ENCODE results near the gene DUOX1.

DUOX1 gene

DNA sequence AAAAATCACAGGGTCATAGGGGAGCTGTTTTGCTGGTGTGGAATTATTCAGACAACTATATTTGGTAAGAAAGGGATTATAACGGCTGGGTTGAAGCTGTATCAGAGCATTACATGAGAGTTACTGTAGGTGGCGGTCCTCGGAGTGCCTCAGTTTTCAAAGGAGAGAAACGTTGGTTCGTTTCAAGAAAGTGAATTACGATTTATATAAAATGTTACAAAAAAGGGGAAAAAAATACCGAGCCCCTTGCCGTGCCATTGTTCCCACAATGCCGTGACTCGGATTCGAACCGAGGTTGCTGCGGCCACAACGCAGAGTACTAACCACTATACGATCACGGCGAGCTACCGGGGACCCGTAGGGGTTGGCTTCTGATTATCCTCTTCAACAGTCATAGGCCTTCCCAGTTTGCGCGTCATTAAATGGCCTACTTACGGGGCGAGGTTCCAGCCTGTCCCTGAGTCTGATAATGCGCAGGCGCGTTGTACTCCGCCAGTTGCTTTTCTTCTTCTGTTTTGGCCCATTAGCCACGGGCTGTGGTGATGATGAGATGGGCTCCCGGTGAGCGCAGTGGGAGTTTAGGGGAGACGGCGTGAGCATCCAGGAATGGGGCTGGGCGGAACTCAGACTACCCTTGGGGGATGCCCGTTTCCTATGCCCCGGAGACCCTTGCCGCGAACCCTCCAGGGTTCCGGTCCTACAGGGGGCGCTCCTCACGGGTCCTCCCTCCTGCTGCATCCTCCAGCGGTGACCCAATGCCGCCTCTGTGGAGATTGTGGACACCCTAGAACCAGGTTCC lies 68.7 kb downstream of the DUOX1 start:
- peak overlapping the region; percentile 84 for H3K4me3 ChIP-seq (ENCODE audit: low read length, poor library complexity, severe bottlenecking)
- H3K9me3 ChIP-seq (ENCODE audit: insufficient read depth, low read depth, low read length): no peaks in the 10 kb centered on the region
- H3K36me3 ChIP-seq (ENCODE audit: insufficient read depth, low read length): no peaks in the 10 kb centered on the region
- H3K9ac ChIP-seq (ENCODE audit: low read depth, low read length, poor library complexity, severe bottlenecking): peak overlapping the region; percentile 92
- H3F3A ChIP-seq (ENCODE audit: low read depth): no peaks in the 10 kb centered on the region
- TF ChIP-seq, protein P1, sequence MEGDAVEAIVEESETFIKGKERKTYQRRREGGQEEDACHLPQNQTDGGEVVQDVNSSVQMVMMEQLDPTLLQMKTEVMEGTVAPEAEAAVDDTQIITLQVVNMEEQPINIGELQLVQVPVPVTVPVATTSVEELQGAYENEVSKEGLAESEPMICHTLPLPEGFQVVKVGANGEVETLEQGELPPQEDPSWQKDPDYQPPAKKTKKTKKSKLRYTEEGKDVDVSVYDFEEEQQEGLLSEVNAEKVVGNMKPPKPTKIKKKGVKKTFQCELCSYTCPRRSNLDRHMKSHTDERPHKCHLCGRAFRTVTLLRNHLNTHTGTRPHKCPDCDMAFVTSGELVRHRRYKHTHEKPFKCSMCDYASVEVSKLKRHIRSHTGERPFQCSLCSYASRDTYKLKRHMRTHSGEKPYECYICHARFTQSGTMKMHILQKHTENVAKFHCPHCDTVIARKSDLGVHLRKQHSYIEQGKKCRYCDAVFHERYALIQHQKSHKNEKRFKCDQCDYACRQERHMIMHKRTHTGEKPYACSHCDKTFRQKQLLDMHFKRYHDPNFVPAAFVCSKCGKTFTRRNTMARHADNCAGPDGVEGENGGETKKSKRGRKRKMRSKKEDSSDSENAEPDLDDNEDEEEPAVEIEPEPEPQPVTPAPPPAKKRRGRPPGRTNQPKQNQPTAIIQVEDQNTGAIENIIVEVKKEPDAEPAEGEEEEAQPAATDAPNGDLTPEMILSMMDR (conservative IDR thresholded peaks at IDR 0.05; ENCODE audit: low read length): peak; percentile 77
- no peak for TF ChIP-seq EZH2phosphoT487 (IDR thresholded peaks at IDR 0.05; ENCODE audit: borderline replicate concordance)
- no peaks in the 10 kb centered on the region for H3K79me2 ChIP-seq (ENCODE audit: insufficient read depth, low read length)
- H2AFZ ChIP-seq (ENCODE audit: low read length): peak overlapping the region; percentile 82
- H3K27me3 ChIP-seq (ENCODE audit: insufficient read depth, low read length, poor library complexity, severe bottlenecking): no peaks in the 10 kb centered on the region
- no peaks in the 10 kb centered on the region for H3K9me2 ChIP-seq (replicated peaks; ENCODE audit: low read depth, low read length)
- H3K4me1 ChIP-seq (ENCODE audit: insufficient read depth, low read length, poor library complexity, severe bottlenecking): peaks cover 17% of the 10 kb centered on the region
- no peaks in the 10 kb centered on the region for H4K20me1 ChIP-seq (ENCODE audit: insufficient read depth, low read length, poor library complexity, severe bottlenecking)
- H3K4me2 ChIP-seq (ENCODE audit: low read depth, low read length, poor library complexity, severe bottlenecking): peak overlapping the region; percentile 70

DNA sequence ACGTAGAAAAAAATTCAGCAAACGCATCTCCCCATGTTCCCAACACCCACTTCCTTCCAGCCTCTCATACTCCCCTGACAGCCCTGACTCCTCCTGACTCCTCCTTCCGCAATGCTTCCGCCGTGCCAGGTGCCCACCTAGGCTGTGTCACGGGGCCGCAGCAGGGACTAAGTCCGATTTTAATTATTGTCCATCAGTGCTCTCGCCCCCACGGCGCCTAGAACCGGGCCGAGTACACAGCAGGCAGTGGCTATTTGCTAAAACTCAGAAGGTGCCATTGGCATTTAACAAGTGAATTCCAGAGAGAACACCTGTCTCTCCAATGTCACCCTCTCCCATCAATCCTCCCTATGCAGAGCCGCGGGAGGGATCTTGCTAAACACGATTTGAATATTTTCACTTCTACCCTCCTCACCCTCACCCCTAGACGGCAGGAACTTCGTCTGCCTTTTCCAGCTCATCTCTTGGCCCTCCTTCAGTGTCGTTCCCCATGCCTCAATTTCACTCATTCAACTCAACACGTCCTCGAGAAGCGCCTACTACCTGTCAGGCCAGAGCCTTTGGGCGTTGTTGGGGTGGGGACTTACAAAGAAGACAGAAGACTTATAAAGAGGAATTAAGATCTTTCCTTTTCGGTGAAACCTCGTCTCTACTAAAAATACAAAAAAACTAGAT lies 69.5 kb downstream of the DUOX1 start:
- H3K4me2 ChIP-seq (ENCODE audit: low read depth, low read length, poor library complexity, severe bottlenecking): peak overlapping the region; percentile 70
- H3K79me2 ChIP-seq (ENCODE audit: insufficient read depth, low read length): no peaks in the 10 kb centered on the region
- peaks cover 17% of the 10 kb centered on the region for H3K4me1 ChIP-seq (ENCODE audit: insufficient read depth, low read length, poor library complexity, severe bottlenecking)
- H3K36me3 ChIP-seq (ENCODE audit: insufficient read depth, low read length): no peaks in the 10 kb centered on the region
- H3K4me3 ChIP-seq (ENCODE audit: low read length, poor library complexity, severe bottlenecking): peak overlapping the region; percentile 84
- H2AFZ ChIP-seq (ENCODE audit: low read length): peak overlapping the region; percentile 62
- H3K9ac ChIP-seq (ENCODE audit: low read depth, low read length, poor library complexity, severe bottlenecking): peak overlapping the region; percentile 92
- H3K9me2 ChIP-seq (replicated peaks; ENCODE audit: low read depth, low read length): no peaks in the 10 kb centered on the region
- H3F3A ChIP-seq (ENCODE audit: low read depth): no peaks in the 10 kb centered on the region
- H3K27me3 ChIP-seq (ENCODE audit: insufficient read depth, low read length, poor library complexity, severe bottlenecking): no peaks in the 10 kb centered on the region
- no peaks in the 10 kb centered on the region for H3K9me3 ChIP-seq (ENCODE audit: insufficient read depth, low read depth, low read length)
- TF ChIP-seq EZH2phosphoT487 (IDR thresholded peaks at IDR 0.05; ENCODE audit: borderline replicate concordance): no peak
- TF ChIP-seq, protein P1 (conservative IDR thresholded peaks at IDR 0.05; ENCODE audit: low read length): peak; percentile 10; the same call in 1 of the 2 replicates
- H4K20me1 ChIP-seq (ENCODE audit: insufficient read depth, low read length, poor library complexity, severe bottlenecking): no peaks in the 10 kb centered on the region

DNA sequence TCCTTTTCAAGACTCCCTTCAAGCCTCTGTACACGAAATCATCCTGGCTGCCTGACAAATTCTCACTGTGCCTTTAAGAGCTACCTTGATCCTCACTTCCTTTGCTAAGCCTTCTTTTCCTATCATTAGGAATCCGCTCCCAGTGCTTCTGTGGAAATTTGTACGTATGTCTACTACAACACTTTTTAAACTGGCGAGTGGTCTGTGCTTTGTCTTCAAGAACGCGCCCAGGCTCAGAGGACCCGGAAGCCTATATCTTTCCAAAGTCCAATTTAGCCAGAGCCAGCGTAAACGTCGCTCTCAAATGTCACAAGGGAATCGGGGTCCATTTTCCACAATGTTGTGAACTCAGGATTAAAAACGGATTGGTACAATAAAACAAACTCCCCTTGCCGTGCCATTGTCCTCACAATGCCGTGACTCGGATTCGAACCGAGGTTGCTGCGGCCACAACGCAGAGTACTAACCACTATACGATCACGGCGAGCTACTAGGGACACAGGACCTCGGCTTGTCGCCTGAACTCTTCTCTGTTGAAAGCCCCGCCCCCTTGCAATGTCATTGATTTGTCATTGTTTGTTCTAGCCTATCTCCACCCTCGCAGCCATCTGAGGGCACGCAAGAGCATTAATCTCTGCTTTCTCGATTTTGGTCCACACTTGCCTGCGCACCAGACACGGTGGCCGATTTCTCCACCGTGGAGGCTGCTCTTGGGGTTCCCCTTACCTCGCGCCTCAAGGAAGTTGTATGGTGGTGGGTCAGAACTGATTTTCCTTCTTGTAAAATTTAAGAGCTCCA lies 70.4 kb downstream of the DUOX1 start:
- H3K9me3 ChIP-seq (ENCODE audit: insufficient read depth, low read depth, low read length): no peaks in the 10 kb centered on the region

More for the DNA sequence above, 70.4 kb downstream of the DUOX1 start:
- peak overlapping the region; percentile 84 for H3K4me3 ChIP-seq (ENCODE audit: low read length, poor library complexity, severe bottlenecking)
- H3F3A ChIP-seq (ENCODE audit: low read depth): no peaks in the 10 kb centered on the region
- H3K27me3 ChIP-seq (ENCODE audit: insufficient read depth, low read length, poor library complexity, severe bottlenecking): no peaks in the 10 kb centered on the region
- H3K79me2 ChIP-seq (ENCODE audit: insufficient read depth, low read length): no peaks in the 10 kb centered on the region
- no peaks in the 10 kb centered on the region for H3K9me2 ChIP-seq (replicated peaks; ENCODE audit: low read depth, low read length)
- TF ChIP-seq EZH2phosphoT487 (IDR thresholded peaks at IDR 0.05; ENCODE audit: borderline replicate concordance): no peak
- TF ChIP-seq, protein P1 (conservative IDR thresholded peaks at IDR 0.05; ENCODE audit: low read length): no peak
- H4K20me1 ChIP-seq (ENCODE audit: insufficient read depth, low read length, poor library complexity, severe bottlenecking): no peaks in the 10 kb centered on the region
- H3K36me3 ChIP-seq (ENCODE audit: insufficient read depth, low read length): no peaks in the 10 kb centered on the region
- peak overlapping the region; percentile 92 for H3K9ac ChIP-seq (ENCODE audit: low read depth, low read length, poor library complexity, severe bottlenecking)
- peaks cover 25% of the 10 kb centered on the region for H3K4me1 ChIP-seq (ENCODE audit: insufficient read depth, low read length, poor library complexity, severe bottlenecking)
- H2AFZ ChIP-seq (ENCODE audit: low read length): peak overlapping the region; percentile 88
- peak overlapping the region; percentile 70 for H3K4me2 ChIP-seq (ENCODE audit: low read depth, low read length, poor library complexity, severe bottlenecking)
